ENCODE data around the gene TFDP2.
"Not testable (repeated sequence)": the region's sequence is repeated elsewhere in the genome, so short reads cannot be mapped to it uniquely, and the experiment has no call there.

The TFDP2 gene

DNA sequence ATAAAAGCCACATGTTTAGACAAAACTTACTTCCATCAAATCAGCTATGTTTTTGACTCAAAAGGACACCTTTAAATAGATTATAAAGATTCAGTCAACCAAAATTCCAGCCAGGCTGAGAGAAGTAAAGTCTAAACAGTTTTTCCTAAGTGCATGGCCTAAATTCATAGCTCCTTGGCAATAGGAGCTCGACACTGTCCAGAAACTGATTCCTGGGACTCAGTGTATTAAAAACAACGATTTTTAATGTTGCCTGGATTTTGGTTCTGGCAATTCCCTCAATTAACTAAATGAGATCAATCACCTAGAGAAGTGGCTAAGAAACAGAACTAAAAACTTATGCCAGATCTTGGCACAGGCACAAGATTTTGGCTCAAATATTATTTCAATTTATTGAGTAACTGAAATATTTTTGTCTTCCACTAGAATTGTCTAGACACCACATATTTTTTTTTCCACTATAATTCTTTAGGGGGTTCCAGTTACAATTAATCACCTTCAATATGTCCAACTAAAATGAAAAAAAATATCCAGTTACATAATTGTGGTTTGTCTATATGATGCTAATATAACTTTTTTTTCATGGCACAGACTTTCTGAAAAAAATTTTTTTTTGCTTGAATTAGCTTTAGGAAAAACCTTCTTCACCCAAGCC, 135.9 kb downstream of the TFDP2 start:
- DNase-seq, result no peak

DNA sequence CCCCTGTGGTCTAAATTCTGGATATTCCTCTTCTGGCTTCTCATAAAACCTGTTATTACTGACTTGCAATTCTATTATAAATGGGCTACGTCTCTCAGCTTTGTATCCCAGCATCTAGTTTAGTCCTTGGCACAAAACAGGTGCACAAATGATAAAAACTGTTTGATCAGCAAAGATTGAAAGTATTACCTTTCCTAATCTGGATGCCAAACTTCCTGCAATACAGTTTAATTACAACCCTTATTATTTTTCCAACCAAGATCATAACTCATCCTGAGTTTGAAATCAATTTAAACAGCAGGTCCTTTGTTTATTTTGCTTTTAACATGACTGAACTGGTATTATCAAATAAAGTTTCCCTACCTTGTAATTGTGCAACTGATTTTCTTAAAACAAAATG, 140.3 kb downstream of the TFDP2 start:
- DNase-seq, result no peak

DNA sequence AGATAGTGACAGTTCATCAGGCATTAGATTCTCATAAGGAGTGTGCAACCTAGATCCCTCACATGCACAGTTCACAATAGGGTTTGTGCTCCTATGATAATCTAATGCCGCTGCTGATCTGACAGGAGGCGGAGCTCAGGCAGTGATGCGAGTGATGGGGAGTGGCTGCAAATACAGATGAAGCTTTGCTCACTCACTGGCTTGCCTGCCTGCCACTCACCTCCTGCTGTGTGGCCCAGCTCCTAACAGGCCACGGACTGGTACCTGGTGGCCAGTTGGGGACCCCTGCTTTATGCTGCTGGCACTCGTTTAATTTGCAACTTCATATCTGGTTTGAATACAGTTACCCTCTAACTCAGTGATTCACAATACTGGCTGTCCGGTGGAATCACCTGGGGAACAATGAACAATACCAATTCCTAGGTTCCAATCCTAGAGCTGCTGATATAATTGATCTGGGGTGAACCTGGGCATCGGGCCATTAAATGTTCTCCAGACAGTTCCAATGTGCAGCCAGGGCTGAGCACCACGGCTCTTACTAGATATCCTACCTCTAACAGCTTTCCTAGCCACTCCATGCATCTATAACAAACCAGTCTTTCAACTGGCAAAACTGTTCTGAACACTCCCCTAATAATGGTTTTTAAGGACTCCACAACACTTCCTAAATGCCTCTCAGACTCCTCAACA, 141.5 kb downstream of the TFDP2 start:
- DNase-seq, result no peak

DNA sequence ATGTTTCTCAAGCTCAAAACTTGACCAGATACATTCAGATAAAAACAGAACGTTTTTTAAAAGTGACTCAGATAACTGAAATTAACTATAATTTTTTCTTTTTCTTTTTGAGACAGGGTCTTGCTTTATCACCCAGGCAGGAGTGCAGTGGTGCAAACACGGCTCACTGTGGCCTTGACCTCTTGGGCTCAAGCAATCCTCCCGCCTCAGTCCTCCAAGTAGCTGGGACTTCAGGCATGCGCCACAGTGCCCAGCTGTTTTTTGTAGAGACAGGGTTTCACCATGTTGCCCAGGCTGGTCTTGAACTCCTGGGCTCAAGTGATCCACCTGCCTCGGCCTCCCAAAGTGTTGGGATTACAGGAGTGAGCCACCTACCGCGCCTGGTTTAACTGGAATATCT, 144.4 kb downstream of the TFDP2 start:
- DNase-seq, result not testable (repeated sequence)

DNA sequence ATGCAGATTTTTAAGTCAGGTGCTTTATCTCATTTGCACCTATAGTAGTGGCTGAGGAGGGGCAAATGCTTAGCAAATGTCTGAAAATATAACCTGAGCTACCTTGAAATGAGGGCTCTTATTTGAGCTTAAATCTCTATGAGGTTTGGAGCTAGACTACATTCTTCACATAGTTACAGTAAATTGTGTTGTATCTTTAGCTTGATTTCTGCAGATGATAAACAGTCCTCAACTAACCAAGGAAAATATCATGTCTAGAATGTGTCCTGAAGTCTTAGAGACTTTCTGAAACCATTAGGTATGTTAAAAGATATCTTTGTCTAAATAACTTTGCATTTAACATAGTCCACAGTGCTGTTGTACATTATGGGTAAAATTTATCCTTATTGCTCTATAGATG, 145.3 kb downstream of the TFDP2 start:
- no peak for DNase-seq

DNA sequence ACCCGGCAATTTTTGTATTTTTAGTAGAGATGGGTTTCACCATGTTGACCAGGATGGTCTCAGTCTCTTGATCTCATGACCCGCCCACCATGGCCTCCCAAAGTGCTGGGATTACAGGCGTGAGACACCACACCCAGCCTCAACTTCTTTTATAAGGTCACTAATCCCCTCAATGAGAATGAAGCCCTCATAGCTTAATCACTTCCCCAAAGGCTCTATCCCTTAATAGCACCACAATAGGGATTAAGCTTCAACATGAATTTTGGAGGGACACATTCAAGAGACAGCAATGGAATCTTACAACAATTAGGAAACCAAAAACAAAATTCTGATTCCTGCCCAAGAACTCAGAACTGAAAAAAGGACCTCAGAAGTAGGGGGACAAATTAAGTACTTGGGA, 146.1 kb downstream of the TFDP2 start:
- DNase-seq, result no peak

DNA sequence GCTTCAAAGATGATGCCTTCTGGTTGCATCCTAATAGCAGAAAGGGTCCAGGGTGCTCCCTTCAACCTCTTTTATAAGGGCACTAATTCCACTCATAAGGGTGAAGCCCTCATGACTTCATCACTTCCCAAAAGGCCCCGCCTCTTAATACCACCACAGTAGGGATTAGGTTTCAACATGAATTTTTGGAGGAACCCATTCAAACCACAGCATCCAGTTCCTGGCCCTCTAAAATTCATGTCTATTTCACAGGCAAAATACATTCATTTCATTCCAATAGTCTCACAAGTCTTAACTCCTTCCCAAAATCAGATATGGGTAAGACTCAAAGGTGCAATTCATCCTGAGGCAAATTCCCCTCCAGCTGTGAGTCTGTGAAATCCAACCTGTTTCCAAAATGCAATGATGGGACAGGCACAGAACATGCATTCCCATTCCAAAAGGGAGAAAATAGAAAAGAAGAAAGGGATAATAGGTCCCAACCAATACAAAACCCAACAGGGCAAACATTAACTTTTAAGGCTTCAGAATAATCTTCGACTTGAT, 148.9 kb downstream of the TFDP2 start:
- DNase-seq, result no peak

DNA sequence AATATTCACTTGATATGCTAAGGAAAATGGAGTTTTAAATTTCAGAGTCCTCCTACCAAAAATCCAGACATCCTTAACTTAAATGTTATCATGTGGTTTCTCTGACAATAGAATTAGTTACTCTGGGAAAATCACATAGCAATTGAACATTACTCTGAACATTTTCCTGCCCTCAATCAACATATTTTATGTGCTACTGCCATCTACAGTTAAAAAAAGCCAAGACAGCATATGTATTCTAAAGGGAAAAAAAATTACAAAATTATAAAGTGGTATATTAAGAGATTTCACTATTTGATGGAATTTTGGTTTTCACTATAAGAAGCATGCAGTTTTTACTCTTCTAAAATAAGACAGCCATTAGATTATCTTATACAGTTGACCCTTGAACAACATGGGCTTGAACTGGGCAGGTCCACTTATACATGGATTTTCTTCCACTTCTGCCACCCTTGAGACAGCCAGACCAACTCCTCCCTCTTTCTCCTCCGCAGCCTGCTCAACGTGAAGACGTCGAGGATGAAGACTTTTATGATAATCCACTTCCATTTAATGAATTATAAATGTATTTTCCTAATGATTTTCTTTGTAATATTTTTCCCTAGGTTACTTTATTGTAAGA, 150.6 kb downstream of the TFDP2 start:
- DNase-seq, result no peak

DNA sequence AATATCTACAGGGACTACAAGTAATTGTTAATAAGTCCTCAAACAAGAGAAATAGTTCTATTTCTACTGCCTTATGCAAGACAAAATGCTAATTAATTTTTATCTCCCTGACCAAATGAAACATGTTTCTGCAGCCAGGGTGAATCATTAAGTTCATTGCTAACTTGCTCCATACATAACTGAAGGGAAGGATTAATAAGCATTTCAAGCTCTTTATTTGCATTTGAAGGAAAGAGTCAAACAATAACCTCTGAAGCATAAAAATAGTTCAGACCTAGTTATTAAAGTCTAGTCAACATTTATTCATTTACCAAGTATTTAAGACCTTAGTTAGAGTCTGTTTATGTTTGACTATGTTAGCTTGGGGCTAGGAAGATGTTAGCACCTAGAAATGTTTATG, 152.9 kb downstream of the TFDP2 start:
- no peak for DNase-seq

DNA sequence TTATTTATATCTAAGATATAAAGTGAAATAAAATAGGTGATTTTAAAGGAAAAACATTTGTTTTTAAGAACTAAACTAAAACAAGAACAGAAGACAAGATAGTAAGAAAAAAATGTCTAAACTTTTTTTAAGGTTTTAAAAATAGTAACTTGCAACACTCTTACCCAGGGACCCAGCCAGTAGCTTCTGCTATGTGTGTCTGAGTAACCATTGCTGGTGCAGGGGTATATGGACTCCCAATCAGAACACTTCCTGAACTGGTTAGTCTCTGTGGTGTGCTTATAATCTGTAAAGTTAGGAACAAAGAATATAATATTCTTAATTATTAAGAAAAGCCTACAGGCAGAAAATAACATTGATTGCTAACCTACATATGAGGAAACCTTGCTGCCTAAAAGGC, 154.5 kb downstream of the TFDP2 start:
- no peak for DNase-seq

DNA sequence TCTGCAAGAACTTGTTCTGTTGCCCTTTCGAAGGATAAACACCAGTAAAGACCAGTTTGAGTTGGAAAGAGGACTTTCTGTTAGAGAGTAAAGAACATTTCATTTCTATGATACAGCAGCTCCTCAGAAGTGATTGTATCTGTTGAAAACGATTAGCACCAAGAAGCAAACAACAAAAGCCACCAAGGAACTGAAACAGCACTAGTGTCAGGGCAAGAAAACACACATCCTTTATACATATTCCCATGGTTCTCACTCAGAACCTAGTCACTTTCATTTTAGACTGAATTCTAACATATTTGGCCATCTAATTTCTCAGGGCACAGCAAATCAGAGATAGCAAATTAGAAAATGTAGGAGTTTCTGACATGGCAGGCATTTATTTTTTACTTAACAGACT, 156.8 kb downstream of the TFDP2 start:
- no peak for DNase-seq

DNA sequence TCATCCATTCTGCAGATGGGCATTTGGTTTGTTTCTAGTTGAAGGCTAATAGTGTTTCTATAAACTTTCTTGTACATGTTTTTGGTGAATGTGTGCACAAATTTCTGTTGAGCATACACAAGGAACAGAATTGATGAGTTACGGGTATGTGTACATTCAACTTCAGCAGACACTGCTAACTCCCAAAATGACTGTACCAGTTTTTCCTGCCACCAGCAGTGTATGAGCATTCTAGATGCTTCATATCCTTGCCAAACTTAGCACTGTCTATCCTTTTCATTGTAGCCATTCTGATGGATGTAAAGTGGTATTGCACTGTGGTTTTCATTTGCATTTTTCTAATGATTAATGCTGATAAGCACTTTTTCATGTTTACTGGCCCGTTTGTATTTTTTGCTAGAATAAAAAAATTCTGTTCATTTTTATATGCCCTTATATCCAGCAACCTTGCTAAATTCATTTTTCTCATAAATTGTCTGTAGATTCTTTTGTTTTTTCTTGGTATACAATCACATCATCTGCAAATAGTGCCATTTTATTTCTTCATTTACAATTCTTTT, 162.7 kb downstream of the TFDP2 start:
- DNase-seq, result no peak

DNA sequence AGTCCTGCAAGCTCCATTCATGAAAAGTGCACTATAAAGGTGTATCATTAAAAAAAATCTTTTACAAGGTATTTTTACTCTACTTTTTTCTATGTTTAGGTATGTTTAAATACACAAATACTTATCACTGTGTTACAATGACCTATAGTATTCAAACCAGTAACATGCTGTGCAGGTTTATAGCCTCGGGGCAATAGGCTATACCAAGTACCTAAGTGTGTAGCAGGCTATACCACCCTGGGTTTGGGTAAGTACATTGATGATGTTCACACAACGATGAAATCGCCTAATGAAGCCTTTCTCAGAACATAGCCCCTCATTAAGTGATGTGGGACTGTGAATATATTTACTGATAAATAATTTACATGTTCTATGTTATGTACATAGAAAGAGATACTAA, 168.3 kb downstream of the TFDP2 start:
- DNase-seq, result no peak

DNA sequence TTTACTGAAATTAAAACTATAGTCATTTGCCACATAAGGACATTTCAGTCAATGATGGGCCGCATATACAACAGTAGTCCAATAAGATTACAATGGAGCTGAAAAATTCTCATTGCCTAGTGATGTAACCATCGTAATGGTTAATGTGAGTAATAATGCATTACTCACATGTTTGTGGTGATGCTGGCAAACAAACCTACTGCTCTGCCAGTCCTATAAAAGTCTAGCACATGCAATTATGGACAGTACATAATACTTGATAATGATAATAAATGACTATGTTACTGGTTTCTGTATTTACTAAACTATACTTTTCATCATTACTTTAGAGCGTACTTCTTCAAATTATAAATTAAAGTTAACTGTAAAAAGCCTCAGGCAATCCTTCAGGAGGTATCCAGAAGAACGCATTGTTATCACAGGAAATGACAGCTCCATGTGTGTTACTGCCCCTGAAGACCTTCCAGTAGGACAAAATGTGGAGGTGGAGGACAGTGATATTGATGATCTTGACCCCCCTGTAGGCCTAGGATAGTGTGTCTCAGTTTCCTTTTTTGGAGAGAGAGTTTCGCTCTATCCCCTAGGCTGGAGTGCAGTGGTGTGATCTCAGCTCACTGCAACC, 170.2 kb downstream of the TFDP2 start:
- no peak for DNase-seq

DNA sequence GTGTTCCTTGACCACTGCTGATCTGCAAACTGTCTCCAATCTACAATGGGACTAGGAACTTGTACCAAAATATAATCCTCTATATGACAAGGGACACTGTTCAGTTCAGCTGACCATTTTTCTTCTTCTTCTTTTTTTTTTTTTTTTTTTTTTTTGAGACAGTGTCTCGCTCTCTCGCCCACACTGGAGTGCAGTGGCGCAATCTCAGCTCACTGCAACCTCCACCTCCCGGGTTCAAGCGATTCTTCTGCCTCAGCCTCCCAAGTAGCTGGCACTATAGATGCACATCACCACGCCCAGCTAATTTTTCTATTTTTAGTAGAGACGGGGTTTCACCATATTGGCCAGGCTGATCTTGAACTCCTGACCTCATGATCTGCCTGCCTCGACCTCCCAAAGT, 174.6 kb downstream of the TFDP2 start:
- DNase-seq, result not testable (repeated sequence)

DNA sequence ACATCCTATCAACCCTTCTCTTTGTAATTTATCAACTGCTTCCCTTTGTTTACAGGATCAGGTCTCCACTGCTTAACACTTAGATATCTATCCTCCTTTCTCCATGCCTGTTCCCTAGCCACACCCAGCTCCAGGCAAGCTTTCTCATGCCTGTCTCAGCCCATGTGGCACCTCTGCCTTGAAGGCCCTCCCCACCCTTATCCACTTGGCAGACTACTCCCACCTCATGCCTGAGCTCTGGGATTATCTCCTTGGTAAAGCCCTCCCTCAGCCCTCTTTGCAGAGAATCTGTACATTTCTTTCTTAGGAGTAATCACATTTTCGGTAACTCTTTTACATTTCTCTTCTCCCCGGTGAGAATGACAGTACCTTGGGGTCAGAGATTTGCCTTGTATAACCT, 176.9 kb downstream of the TFDP2 start:
- DNase-seq, result no peak

DNA sequence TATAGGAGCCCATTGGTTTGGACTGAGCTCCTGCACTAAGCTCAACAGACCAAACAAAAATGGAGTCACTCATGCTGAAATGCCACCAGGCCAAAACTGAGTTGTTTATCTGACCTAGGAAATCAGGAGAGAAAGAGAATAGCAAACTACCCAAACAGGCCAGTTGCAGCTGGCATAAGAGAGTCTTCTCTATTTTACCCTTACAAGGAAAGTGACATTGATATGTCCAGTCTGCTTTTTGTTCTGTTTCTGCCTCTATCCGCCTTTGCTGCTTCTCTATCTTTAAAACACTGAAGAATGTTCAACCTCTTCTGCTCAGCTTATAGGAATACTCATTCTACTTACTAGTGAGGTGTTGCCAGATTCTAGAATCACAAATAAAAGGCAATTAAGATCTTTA, 177.8 kb downstream of the TFDP2 start:
- no peak for DNase-seq

DNA sequence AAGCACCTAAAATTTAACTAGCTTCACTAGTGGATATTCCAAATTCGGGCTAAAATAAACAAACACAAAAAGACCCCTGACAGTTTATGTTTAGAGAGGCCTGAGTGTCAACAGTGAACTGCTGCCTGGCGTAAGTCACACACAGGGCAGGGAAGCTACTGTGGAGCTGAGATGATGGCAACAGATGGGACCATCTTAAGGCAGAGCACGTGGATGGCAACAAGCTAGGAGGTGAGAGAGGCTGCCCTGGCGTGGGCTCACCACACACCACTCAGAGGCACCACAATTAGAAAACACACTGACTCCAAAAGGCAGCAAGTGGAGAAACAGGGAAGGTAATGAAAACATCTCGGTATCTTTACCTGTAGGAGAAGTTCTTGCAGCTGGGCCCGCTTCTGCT, 179.6 kb downstream of the TFDP2 start:
- DNase-seq, result no peak

DNA sequence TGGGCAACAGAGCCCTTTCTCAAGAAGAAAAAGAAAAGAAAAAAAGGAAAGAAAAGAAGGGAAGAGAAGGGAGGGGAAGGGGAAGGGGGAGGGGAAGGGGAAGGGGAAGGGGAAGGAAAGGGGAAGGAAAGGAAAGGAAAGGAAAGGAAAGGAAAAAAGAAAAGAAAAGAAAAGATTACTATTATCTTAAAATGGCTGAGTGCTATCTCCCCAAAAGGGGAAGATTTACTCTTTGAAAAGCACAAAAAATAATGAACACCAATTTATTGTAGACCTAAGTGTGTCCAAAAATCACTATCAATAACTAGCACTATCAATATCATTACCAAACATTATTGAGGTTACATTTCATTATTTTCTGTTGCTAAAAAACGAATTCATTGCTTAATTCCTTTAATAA, 183.9 kb downstream of the TFDP2 start:
- no peak for DNase-seq

DNA sequence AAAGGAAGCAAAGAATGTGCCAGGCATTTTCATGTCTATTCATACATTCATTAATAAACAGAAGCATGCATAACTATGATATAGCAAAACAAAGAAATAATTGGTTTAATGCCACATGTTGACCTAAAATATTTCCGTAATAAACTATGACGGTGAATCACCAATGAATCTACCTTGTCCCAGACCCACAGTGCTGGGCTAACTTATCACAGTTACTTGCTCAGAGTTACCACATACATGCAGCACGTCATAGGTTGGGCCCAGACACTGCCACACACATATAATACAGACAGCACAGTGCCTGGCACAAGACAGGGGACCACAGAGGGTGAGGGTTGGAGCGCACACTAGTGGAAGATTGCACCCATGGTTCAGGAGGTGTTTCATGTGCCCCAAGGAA, 186.0 kb downstream of the TFDP2 start:
- no peak for DNase-seq

DNA sequence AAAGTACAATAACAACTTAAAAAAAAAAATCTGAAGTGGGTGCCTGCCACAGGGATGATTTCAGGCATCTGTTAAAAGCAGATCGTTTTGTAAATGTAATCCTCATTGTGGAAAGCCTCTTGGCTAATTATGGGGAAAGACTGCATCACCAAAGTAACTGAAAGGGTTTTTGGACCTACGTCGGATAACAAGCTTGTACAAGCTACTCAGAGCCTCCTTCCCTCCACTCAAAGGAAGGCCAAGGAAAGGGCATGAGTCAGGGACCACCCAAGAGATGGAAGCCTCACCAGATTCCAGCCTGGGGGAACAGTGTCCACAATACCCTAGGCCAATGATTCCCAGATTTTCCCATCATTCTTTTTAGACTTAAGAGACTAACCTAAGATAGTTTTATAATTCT, 188.6 kb downstream of the TFDP2 start:
- no peak for DNase-seq

DNA sequence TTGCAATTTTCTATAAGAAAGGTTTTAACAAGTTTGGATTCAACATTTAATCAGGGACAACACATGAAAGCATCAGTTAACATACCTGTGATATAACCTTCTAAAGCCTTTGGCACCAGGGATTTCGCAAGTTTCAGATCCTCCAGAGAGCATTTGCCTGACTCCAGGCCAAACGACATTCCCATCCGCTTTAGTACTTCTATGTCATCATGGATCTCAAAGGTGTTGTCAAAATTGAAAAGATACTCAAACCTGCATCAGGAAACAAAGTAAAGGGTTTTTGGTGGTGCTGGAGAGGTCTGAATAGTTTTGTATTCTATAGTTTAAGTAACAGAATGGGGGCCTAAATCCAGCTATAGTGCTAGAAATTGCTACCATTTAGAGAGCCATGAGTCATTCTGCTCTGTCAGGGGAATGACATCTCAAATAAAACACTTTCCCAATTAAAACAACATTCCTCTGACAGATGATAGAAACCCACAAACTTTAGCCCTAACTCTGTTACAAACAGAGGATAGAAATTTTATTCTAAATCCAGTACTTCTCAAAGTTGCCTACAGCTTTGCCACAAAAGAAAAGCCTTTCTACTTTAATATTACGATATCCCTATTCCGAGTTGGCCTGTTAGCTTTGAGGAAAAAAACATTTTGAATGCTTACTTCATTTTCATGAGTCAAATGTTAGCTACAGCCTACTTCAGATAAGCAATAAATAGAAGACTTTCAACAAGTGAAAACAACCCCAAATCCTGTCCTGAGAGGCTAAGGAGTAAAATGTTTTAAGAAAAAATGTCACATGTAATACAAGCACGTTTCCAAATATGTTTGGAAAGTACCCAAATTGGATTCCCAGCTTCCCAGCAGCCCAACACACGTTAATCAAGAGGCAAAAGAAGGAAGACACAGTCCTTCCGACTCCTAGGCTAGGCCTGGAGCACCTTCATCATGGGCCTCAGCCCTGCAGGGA, 189.5 kb downstream of the TFDP2 start:
- DNase-seq, result no peak

Measured in CD4-positive, alpha-beta T cell treated with Interleukin-1 beta for 1 hour (primary cell).